ENCODE results near the gene ACTC1. TPM values are rescaled to one million over a fixed set of nuclear protein-coding genes. Genes with fewer than 3 reads are reported as not detected.

Gene ACTC1
- total and polyA plus RNA-seq, 7 experiments from 2014 or later: not detected

- ATAC-seq (no peak), DNase-seq (no peak)
- Histone ChIP-seq H3K4me1 (ENCODE audit: control insufficient read depth in 2 of 2, insufficient read depth in 2 of 2, low read length in 2 of 2) (no peaks in the 10 kb centered on the region), H3K4me3 (ENCODE audit: low read length) (no peak overlapping the region), H3K27me3 (ENCODE audit: control insufficient read depth in 2 of 2, insufficient read depth in 2 of 2, low read length in 2 of 2) (no peaks in the 10 kb centered on the region), H3K9me3 (ENCODE audit: control insufficient read depth in 2 of 3, low read length in 3 of 3) (no peaks in the 10 kb centered on the region), H3K27ac (ENCODE audit: low read depth, low read length) (no peak overlapping the region), H3K36me3 (ENCODE audit: control insufficient read depth in 2 of 3, insufficient read depth in 3 of 3, low read length in 3 of 3) (no peaks in the 10 kb centered on the region)
- Mint-ChIP-seq H3K27ac (no peak overlapping the region), H3K27me3 (peaks cover 12 to 20% (median 13%) of the 10 kb centered on the region in 5 donors), H3K9me3 (peaks cover 0 to 15% (median 8%) of the 10 kb centered on the region in 11 donors), H3K36me3 (no peaks in the 10 kb centered on the region), H3K4me3 (no peak overlapping the region), H3K4me1 (no peaks in the 10 kb centered on the region)
- intact Hi-C loops (cut with micrococcal nuclease): no loop called here
- ChIA-PET POLR2A (no interaction called here), CTCF (no interaction called here)
Measured at GRCh38 chr15:34776606-34777105, 18.7 kb downstream of the ACTC1 start.

GRCh38 chr15:34773917-34774316 lies 21.4 kb downstream of the ACTC1 start:
- H3K36me3 ChIP-seq (ENCODE audit: control insufficient read depth in 2 of 3, insufficient read depth in 3 of 3, low read length in 3 of 3): no peaks in the 10 kb centered on the region
- no peaks in the 10 kb centered on the region for H3K9me3 ChIP-seq (ENCODE audit: control insufficient read depth in 2 of 3, low read length in 3 of 3)
- H3K27ac ChIP-seq (ENCODE audit: low read depth, low read length): no peak overlapping the region
- no peaks in the 10 kb centered on the region for H3K4me1 ChIP-seq (ENCODE audit: control insufficient read depth in 2 of 2, insufficient read depth in 2 of 2, low read length in 2 of 2)
- no peaks in the 10 kb centered on the region for H3K27me3 ChIP-seq (ENCODE audit: control insufficient read depth in 2 of 2, insufficient read depth in 2 of 2, low read length in 2 of 2)
- H3K4me3 ChIP-seq (ENCODE audit: low read length): no peak overlapping the region
- ChIA-PET POLR2A (no interaction called here), CTCF (no interaction called here)
- Mint-ChIP-seq H3K9me3 (no peaks in the 10 kb centered on the region), H3K27me3 (peaks cover 9 to 34% (median 22%) of the 10 kb centered on the region in 5 donors), H3K27ac (no peak overlapping the region), H3K4me3 (no peak overlapping the region), H3K4me1 (no peaks in the 10 kb centered on the region), H3K36me3 (no peaks in the 10 kb centered on the region)
- ATAC-seq: no peak
- intact Hi-C loops (cut with micrococcal nuclease): no loop called here
- no peak for DNase-seq

GRCh38 chr15:34773013-34773412 lies 22.3 kb downstream of the ACTC1 start:
- H3K4me1 ChIP-seq (ENCODE audit: control insufficient read depth in 2 of 2, insufficient read depth in 2 of 2, low read length in 2 of 2): no peaks in the 10 kb centered on the region
- ATAC-seq (no peak), DNase-seq (no peak)
- Mint-ChIP-seq H3K27me3 (peaks cover 9 to 34% (median 25%) of the 10 kb centered on the region in 5 donors), H3K36me3 (no peaks in the 10 kb centered on the region), H3K9me3 (no peaks in the 10 kb centered on the region), H3K4me3 (no peak overlapping the region), H3K4me1 (no peaks in the 10 kb centered on the region), H3K27ac (no peak overlapping the region)
- H3K27ac ChIP-seq (ENCODE audit: low read depth, low read length): no peak overlapping the region
- ChIA-PET CTCF (no interaction called here), POLR2A (no interaction called here)
- intact Hi-C loops (cut with micrococcal nuclease): no loop called here
- no peaks in the 10 kb centered on the region for H3K27me3 ChIP-seq (ENCODE audit: control insufficient read depth in 2 of 2, insufficient read depth in 2 of 2, low read length in 2 of 2)
- H3K36me3 ChIP-seq (ENCODE audit: control insufficient read depth in 2 of 3, insufficient read depth in 3 of 3, low read length in 3 of 3): no peaks in the 10 kb centered on the region
- H3K4me3 ChIP-seq (ENCODE audit: low read length): no peak overlapping the region
- no peaks in the 10 kb centered on the region for H3K9me3 ChIP-seq (ENCODE audit: control insufficient read depth in 2 of 3, low read length in 3 of 3)

GRCh38 chr15:34772312-34772711 lies 23.0 kb downstream of the ACTC1 start:
- H3K4me3 Mint-ChIP-seq: no peak overlapping the region
- no peak overlapping the region for H3K27ac Mint-ChIP-seq
- Histone ChIP-seq H3K9me3 (ENCODE audit: control insufficient read depth in 2 of 3, low read length in 3 of 3) (no peaks in the 10 kb centered on the region), H3K27ac (ENCODE audit: low read depth, low read length) (no peak overlapping the region), H3K27me3 (ENCODE audit: control insufficient read depth in 2 of 2, insufficient read depth in 2 of 2, low read length in 2 of 2) (no peaks in the 10 kb centered on the region), H3K36me3 (ENCODE audit: control insufficient read depth in 2 of 3, insufficient read depth in 3 of 3, low read length in 3 of 3) (no peaks in the 10 kb centered on the region), H3K4me1 (ENCODE audit: control insufficient read depth in 2 of 2, insufficient read depth in 2 of 2, low read length in 2 of 2) (no peaks in the 10 kb centered on the region), H3K4me3 (ENCODE audit: low read length) (no peak overlapping the region)
- DNase-seq (no peak), ATAC-seq (no peak)
- no peaks in the 10 kb centered on the region for H3K36me3 Mint-ChIP-seq
- CTCF ChIA-PET: no interaction called here
- H3K27me3 Mint-ChIP-seq: peaks cover 9 to 34% (median 25%) of the 10 kb centered on the region in 5 donors
- no peaks in the 10 kb centered on the region for H3K4me1 Mint-ChIP-seq
- POLR2A ChIA-PET: no interaction called here
- no peaks in the 10 kb centered on the region for H3K9me3 Mint-ChIP-seq
- intact Hi-C loops (cut with micrococcal nuclease): no loop called here

GRCh38 chr15:34769711-34770110 lies 25.6 kb downstream of the ACTC1 start:
- no peak for DNase-seq
- CTCF ChIA-PET: interaction anchor here (0.6 kb wide), 1 partner anchor 81 kb away, joined by 4 read pairs; no protein-coding TSS in a partner anchor
- H3K9me3 Mint-ChIP-seq: no peaks in the 10 kb centered on the region
- no peak for ATAC-seq
- no peaks in the 10 kb centered on the region for H3K36me3 ChIP-seq (ENCODE audit: control insufficient read depth in 2 of 3, insufficient read depth in 3 of 3, low read length in 3 of 3)
- no peak overlapping the region for H3K27ac Mint-ChIP-seq
- no peaks in the 10 kb centered on the region for H3K36me3 Mint-ChIP-seq
- no peak overlapping the region for H3K4me3 ChIP-seq (ENCODE audit: low read length)
- H3K27ac ChIP-seq (ENCODE audit: low read depth, low read length): no peak overlapping the region
- no peaks in the 10 kb centered on the region for H3K9me3 ChIP-seq (ENCODE audit: control insufficient read depth in 2 of 3, low read length in 3 of 3)
- no peaks in the 10 kb centered on the region for H3K27me3 ChIP-seq (ENCODE audit: control insufficient read depth in 2 of 2, insufficient read depth in 2 of 2, low read length in 2 of 2)
- H3K4me1 Mint-ChIP-seq: no peaks in the 10 kb centered on the region
- no peaks in the 10 kb centered on the region for H3K4me1 ChIP-seq (ENCODE audit: control insufficient read depth in 2 of 2, insufficient read depth in 2 of 2, low read length in 2 of 2)
- intact Hi-C loops (cut with micrococcal nuclease): no loop called here
- no peak overlapping the region for H3K4me3 Mint-ChIP-seq
- POLR2A ChIA-PET: no interaction called here
- H3K27me3 Mint-ChIP-seq: peaks cover 7 to 31% (median 19%) of the 10 kb centered on the region in 5 donors

- no peak overlapping the region for H3K4me3 Mint-ChIP-seq
- H3K36me3 Mint-ChIP-seq: no peaks in the 10 kb centered on the region
- no peaks in the 10 kb centered on the region for H3K4me1 Mint-ChIP-seq
- Histone ChIP-seq H3K4me1 (ENCODE audit: control insufficient read depth in 2 of 2, insufficient read depth in 2 of 2, low read length in 2 of 2) (no peaks in the 10 kb centered on the region), H3K4me3 (ENCODE audit: low read length) (no peak overlapping the region), H3K9me3 (ENCODE audit: control insufficient read depth in 2 of 3, low read length in 3 of 3) (no peaks in the 10 kb centered on the region), H3K36me3 (ENCODE audit: control insufficient read depth in 2 of 3, insufficient read depth in 3 of 3, low read length in 3 of 3) (no peaks in the 10 kb centered on the region), H3K27ac (ENCODE audit: low read depth, low read length) (no peak overlapping the region), H3K27me3 (ENCODE audit: control insufficient read depth in 2 of 2, insufficient read depth in 2 of 2, low read length in 2 of 2) (no peaks in the 10 kb centered on the region)
- no peaks in the 10 kb centered on the region for H3K9me3 Mint-ChIP-seq
- peaks cover 7 to 32% (median 17%) of the 10 kb centered on the region in 5 donors for H3K27me3 Mint-ChIP-seq
- DNase-seq (no peak), ATAC-seq (no peak)
- ChIA-PET POLR2A (no interaction called here), CTCF (no interaction called here)
- no peak overlapping the region for H3K27ac Mint-ChIP-seq
- intact Hi-C loops (cut with micrococcal nuclease): no loop called here
Measured at GRCh38 chr15:34768530-34768929, 26.8 kb downstream of the ACTC1 start.

- no peak for ATAC-seq
- H3K27ac Mint-ChIP-seq: no peak overlapping the region
- no peak for DNase-seq
- no peak overlapping the region for H3K4me3 Mint-ChIP-seq
- Histone ChIP-seq H3K9me3 (ENCODE audit: control insufficient read depth in 2 of 3, low read length in 3 of 3) (no peaks in the 10 kb centered on the region), H3K36me3 (ENCODE audit: control insufficient read depth in 2 of 3, insufficient read depth in 3 of 3, low read length in 3 of 3) (no peaks in the 10 kb centered on the region), H3K27me3 (ENCODE audit: control insufficient read depth in 2 of 2, insufficient read depth in 2 of 2, low read length in 2 of 2) (no peaks in the 10 kb centered on the region), H3K4me3 (ENCODE audit: low read length) (no peak overlapping the region), H3K27ac (ENCODE audit: low read depth, low read length) (no peak overlapping the region), H3K4me1 (ENCODE audit: control insufficient read depth in 2 of 2, insufficient read depth in 2 of 2, low read length in 2 of 2) (no peaks in the 10 kb centered on the region)
- H3K4me1 Mint-ChIP-seq: no peaks in the 10 kb centered on the region
- H3K9me3 Mint-ChIP-seq: no peaks in the 10 kb centered on the region
- H3K27me3 Mint-ChIP-seq: peaks cover 9 to 27% (median 21%) of the 10 kb centered on the region in 5 donors
- H3K36me3 Mint-ChIP-seq: no peaks in the 10 kb centered on the region
- ChIA-PET CTCF (no interaction called here), POLR2A (no interaction called here)
- intact Hi-C loops (cut with micrococcal nuclease): no loop called here
Measured at GRCh38 chr15:34765741-34766140, 29.6 kb downstream of the ACTC1 start.
